Muscle layer of duodenum (tissue), 2 donors: Measurements from ENCODE around the gene ZNF511.

Experiments used
- H3K27ac ChIP-seq: one replicate; pipeline ENCODE4 v1.7.0; 2013; ENCODE audit warnings: mild to moderate bottlenecking, low read length
- H3K27me3 ChIP-seq: one replicate; pipeline ENCODE4 v1.7.0; 2013; ENCODE audit warnings: low read depth, mild to moderate bottlenecking, control low read depth, low read length
- H3K36me3 ChIP-seq, 2 donors: one replicate each; pipeline ENCODE4 v1.7.0; 2013; ENCODE audit warnings: low read length in 2 of 2, control low read depth in 1 of 2, mild to moderate bottlenecking in 1 of 2; ENCODE audit not compliant: insufficient read depth in 2 of 2, control insufficient read depth in 1 of 2
- H3K4me1 ChIP-seq, 2 donors: one replicate each; pipeline ENCODE4 v1.7.0; 2013; ENCODE audit warnings: low read length in 2 of 2, mild to moderate bottlenecking in 2 of 2, control low read depth in 1 of 2, moderate library complexity in 1 of 2; ENCODE audit not compliant: insufficient read depth in 2 of 2, control insufficient read depth in 1 of 2
- H3K4me3 ChIP-seq, 2 donors: one replicate each; pipeline ENCODE4 v1.7.0; 2013; ENCODE audit warnings: low read length in 2 of 2, low read depth in 1 of 2, mild to moderate bottlenecking in 1 of 2
- H3K9me3 ChIP-seq, 2 donors: one replicate each; pipeline ENCODE4 v1.7.0; 2013; ENCODE audit warnings: low read length in 2 of 2, control low read depth in 1 of 2, mild to moderate bottlenecking in 1 of 2; ENCODE audit not compliant: control insufficient read depth in 1 of 2
- donor health status: healthy.

The ZNF511 gene

DNA sequence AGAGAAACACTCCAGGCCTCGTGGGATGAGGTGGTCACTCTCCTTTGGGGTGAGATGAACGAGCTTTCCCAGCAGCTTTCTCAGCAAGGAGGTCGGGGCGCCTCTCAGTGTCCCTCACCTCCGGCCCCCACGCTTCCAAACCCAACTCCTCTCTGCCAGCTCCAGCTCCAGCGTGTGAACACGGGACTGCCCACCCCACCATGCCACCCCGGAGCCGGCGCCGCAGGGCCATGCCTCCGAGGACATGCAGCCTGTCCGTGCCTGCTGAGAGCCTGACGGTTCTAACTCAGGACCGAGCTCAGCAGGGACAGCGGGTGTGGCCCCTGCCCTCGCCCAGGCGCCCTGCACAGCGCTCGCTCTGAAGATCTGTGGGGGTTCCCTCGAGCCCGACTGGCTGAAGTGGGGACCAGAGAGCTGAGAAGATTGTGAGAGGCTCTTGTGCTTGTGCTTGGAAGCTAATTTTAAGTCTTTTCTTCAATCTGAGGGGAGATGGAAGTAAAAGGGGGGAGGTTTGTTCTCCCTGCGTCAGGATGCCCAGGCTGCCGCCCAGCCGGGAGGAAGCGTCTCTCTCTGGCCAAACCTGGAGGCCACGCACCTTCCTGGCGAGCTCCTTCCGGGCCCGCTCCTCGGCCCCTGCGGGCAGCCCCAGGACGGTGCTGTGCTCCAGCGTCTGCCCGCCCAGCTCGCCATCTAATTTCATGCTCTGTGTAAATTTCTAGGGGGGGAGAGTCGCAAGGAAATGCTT, 26.9 kb upstream of the ZNF511 start:
- H3K36me3 ChIP-seq, result peaks cover 34 to 83% of the 10 kb centered on the region in 2 donors
- H3K9me3 ChIP-seq, result no peaks in the 10 kb centered on the region
- no peak overlapping the region for H3K27ac ChIP-seq
- peaks cover 0 to 9% of the 10 kb centered on the region in 2 donors for H3K4me1 ChIP-seq
- no peak overlapping the region for H3K4me3 ChIP-seq
- H3K27me3 ChIP-seq, result no peaks in the 10 kb centered on the region

DNA sequence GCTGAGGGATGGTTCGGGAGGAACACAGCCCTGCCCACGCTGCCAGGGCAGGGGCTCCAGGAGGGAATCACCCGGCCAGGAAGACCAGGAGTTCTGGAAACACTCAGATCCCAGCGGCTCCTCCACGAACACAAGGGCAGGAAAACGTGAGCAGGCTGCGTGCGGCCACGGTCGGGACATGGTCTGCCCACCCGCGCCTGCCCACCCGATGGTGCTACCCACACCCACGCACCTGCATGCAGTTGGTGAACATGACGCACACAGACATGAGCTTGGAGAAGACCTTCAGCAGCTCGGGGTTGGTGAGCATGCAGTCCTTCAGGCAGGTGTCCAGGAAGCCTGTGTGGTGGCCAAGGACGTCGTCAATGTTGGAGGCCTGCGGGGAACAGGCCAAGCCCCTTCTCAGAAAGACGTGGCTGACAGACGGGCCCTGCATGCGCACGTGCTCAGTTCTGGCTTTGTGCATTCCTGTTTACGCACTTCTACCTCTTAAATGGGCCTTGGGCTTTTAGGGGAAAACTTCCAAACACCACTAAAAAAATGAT, 25.8 kb upstream of the ZNF511 start:
- no peak overlapping the region for H3K27ac ChIP-seq
- no peaks in the 10 kb centered on the region for H3K4me1 ChIP-seq
- no peaks in the 10 kb centered on the region for H3K9me3 ChIP-seq
- peaks cover 34 to 92% of the 10 kb centered on the region in 2 donors for H3K36me3 ChIP-seq
- no peaks in the 10 kb centered on the region for H3K27me3 ChIP-seq
- H3K4me3 ChIP-seq, result no peak overlapping the region

DNA sequence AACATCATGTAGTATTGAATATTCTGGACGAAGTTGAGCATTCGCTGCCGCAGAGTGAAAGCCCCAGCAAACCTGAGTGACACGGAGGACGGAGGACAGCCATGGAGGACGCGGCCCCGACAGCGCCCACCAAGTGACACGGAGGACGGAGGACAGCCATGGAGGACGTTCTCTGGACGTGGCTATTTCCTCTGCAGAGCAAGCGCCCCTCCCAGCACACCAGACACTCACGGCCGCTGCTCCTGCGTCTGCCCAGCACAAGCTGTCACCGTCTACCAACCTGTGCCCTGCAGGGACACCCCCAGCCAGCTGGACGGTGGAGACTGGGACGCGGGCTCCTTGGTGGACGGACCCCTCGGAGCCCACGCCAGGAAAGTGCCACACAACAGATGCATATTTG, 24.8 kb upstream of the ZNF511 start:
- peaks cover 41 to 96% of the 10 kb centered on the region in 2 donors for H3K36me3 ChIP-seq
- H3K9me3 ChIP-seq, result no peaks in the 10 kb centered on the region
- H3K27ac ChIP-seq, result no peak overlapping the region
- H3K4me3 ChIP-seq, result no peak overlapping the region
- H3K27me3 ChIP-seq, result no peaks in the 10 kb centered on the region
- H3K4me1 ChIP-seq, result no peaks in the 10 kb centered on the region

DNA sequence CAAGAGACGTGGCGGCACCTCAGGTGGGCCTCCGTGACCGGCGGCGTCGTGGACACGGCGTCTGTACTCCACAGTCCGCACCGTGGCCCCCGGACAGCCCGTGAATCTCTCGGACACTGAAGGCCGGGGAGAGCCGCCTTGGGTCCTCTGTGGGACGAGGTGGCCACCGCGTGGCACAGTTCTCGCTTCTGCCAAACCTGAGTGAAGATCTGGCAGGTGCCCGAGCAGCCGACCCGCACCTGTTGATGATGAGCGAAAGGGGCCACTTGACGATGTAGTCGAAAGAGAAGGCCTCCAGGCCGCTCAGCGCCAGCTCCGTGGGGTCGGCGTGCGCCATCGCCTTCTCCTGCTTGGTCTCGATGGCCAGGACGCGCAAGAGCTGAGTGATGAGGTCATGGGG, 23.5 kb upstream of the ZNF511 start:
- Histone ChIP-seq H3K9me3 (no peaks in the 10 kb centered on the region), H3K4me1 (no peaks in the 10 kb centered on the region), H3K27ac (no peak overlapping the region), H3K27me3 (no peaks in the 10 kb centered on the region), H3K4me3 (no peak overlapping the region), H3K36me3 (peaks cover 51 to 96% of the 10 kb centered on the region in 2 donors)

DNA sequence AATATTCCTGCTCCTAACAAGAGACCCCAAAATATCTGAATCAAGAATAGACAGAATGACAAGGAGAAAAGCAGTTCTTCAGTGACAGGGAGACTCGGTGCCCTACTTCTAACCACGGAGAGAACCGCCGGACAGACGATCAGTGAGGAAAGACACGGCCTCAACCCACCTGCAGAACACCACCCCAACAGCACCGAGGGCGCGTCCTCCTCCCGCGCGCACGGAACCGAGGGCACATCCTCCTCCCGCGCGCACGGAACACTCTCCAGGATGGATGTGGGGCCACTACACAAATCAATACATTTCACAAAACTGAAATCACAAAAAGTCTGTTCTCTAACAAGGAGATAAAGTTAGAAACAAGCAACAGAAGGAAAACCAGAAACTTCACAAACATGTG, 22.3 kb upstream of the ZNF511 start:
- H3K27ac ChIP-seq, result no peak overlapping the region
- no peak overlapping the region for H3K4me3 ChIP-seq
- H3K36me3 ChIP-seq, result peaks cover 58 to 95% of the 10 kb centered on the region in 2 donors
- H3K27me3 ChIP-seq, result no peaks in the 10 kb centered on the region
- no peaks in the 10 kb centered on the region for H3K4me1 ChIP-seq
- H3K9me3 ChIP-seq, result no peaks in the 10 kb centered on the region

DNA sequence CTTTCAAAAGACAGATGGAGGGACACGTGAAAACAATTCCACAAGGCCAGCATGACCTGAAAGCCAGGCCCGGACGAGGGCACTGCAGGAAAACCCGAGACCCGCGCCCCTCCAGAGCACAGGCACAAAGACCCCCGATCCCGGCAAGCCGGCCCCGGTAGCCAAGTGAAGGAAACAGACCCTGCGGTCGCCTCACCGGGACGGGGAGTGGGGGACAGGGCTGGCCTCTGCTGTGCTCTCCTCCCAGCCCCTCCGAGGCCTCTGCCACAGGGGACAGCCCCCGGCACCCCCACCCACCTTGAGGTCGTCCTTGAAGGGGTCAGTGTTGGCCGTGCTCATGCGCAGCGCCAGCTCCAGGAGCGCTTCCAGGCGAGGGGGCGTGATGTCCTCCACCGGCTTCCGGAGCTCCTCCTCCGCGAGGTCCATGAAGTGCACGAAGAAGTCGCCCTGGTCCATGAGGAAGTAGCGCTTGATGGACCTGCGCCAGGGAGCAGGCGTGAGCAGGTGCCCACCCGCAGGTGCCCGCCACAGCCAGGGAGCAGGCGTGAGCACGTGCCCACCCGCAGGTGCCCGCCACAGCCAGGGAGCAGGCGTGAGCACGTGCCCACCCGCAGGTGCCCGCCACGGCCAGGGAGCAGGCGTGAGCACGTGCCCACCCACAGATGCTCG, 20.7 kb upstream of the ZNF511 start:
- Histone ChIP-seq H3K4me1 (no peaks in the 10 kb centered on the region), H3K4me3 (no peak overlapping the region), H3K27ac (no peak overlapping the region), H3K27me3 (no peaks in the 10 kb centered on the region), H3K36me3 (peaks cover 56 to 87% of the 10 kb centered on the region in 2 donors), H3K9me3 (no peaks in the 10 kb centered on the region)

DNA sequence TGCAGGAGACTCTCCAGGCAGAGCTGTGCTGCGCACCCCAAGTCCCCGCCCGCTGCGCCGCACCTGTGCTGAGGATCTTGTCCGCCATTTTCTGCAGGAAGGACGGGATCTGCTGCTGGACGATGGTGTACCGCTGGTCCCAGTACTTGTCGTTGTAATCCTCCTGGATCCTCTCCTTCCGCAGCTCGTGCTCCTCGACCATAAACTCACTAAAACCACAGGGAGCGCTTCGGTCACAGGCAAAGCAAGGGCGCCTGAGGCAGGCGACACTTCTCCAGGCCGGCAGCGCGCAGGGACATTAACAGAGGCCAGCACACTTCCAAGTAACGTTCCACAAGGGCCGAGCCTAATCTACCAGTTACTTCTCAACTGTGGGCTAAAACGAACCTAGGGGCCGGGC, 19.0 kb upstream of the ZNF511 start:
- no peaks in the 10 kb centered on the region for H3K9me3 ChIP-seq
- no peaks in the 10 kb centered on the region for H3K4me1 ChIP-seq
- no peak overlapping the region for H3K27ac ChIP-seq
- no peaks in the 10 kb centered on the region for H3K27me3 ChIP-seq
- H3K36me3 ChIP-seq, result peaks cover 48 to 87% of the 10 kb centered on the region in 2 donors
- no peak overlapping the region for H3K4me3 ChIP-seq

DNA sequence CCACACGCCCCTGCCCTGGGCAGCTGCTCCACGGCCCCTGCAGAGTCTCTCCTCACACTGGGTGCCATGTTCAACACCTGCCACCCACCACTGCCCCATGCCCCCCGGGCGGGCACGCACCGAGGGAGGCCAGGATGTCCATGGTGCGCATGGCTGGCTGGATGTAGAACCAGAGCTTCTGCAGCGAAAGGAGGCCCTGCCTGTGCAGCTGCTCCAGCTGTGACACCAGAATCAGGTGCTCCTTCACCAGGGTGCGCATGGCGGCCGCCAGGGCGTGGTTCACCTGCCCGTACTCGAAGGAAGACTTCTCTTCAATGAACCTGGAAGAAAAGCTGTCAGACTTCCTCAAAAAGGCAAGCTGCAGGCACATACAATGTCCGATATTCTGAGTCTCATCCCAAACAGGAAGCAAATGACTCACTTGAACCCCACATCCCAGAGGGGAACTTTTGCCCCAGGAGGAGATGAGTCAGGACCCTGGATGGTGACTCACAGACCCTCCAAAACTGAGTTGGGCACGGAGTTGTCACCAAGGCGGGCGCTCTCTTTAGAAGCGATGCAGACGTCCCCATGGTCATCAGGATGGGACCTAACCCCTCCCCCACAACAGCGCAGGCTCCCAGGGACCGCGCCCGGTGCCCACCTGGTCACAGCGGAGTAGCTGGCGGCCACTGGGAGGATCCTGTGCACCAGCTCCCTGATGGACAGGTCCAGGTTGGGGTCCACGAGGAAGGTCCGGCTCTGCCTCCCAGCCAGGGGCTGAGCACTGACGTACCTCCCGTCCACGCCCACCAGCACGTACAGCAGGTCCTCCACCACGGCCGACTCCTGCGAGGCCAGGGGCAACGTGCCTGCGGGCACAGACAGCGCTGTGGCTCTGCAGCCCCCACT, 15.6 kb upstream of the ZNF511 start:
- Histone ChIP-seq H3K36me3 (peaks cover 61 to 90% of the 10 kb centered on the region in 2 donors), H3K27ac (no peak overlapping the region), H3K4me3 (no peak overlapping the region), H3K27me3 (no peaks in the 10 kb centered on the region), H3K9me3 (no peaks in the 10 kb centered on the region), H3K4me1 (no peaks in the 10 kb centered on the region)

DNA sequence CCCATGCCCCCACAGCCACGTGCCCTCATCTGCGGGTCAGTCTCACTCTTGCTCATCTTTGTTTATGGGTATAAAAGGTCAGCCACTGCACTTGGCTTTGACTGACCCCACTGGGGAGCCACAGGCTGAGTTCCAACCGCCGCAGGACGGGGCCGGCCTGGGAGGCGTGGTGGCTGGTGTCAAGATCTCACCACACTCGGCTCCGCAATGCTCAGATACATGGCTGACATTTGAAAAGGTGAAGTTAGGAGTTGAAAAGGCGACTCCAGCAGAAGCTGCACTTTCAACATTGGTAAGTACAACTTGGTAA, 14.9 kb upstream of the ZNF511 start:
- H3K27ac ChIP-seq, result no peak overlapping the region
- no peaks in the 10 kb centered on the region for H3K4me1 ChIP-seq
- no peak overlapping the region for H3K4me3 ChIP-seq
- H3K27me3 ChIP-seq, result no peaks in the 10 kb centered on the region
- peaks cover 62 to 90% of the 10 kb centered on the region in 2 donors for H3K36me3 ChIP-seq
- no peaks in the 10 kb centered on the region for H3K9me3 ChIP-seq

DNA sequence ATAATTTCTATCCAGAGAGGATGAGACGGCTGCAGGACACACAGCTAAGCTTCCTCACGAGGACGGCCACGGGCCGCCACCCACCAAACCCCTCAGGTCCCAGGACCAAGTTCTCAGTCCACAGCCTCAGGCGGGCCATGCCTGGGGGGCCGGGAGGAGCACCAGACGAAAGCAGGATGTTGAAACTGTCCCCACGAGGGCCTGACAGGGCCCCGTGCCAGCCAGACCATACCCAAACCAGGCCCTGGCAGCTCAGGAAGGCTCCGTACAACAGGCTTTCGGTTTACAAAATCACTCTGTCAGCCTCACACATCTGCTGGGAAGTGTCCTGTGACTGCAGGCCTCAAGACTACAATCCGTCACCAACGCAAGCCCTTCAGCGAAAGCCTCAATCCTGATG, 14.5 kb upstream of the ZNF511 start:
- H3K4me3 ChIP-seq, result no peak overlapping the region
- no peaks in the 10 kb centered on the region for H3K27me3 ChIP-seq
- H3K36me3 ChIP-seq, result peaks cover 62 to 90% of the 10 kb centered on the region in 2 donors
- no peaks in the 10 kb centered on the region for H3K4me1 ChIP-seq
- H3K9me3 ChIP-seq, result no peaks in the 10 kb centered on the region
- no peak overlapping the region for H3K27ac ChIP-seq
